K562 (cell line): Measurements from ENCODE around the gene SPANXN2. TPM values are rescaled to one million over a fixed set of nuclear protein-coding genes. Genes with fewer than 3 reads are reported as not detected.

Experiments
- ATAC-seq: fragments of 200-7000 bp; cut with Tn5 transposase; 3 replicates; pipeline ENCODE4 v1.9.1; 2020; ENCODE audit warnings: moderate library complexity
- BruUV-seq: library from RNA; stranded (reverse); fragments of 400-500 nt; replicated peaks from 2 replicates; lab custom pipeline; 2021; lab: Mats Ljungman, UMichigan
- CTCF ChIA-PET: fragments of 300-600 bp; formaldehyde crosslinking; extraction: SDS; loops from one replicate; lab custom pipeline; 2021; ENCODE audit warnings: low intra/inter-chr PET ratio; lab: Yijun Ruan, JAX
- POLR2A ChIA-PET: fragments of 300-600, 350-650 bp; sonication (Branson Sonifier 250); formaldehyde crosslinking; extraction: SDS; loops from one replicate; lab custom pipeline; 2021; ENCODE audit warnings: antibody characterized with exemption, inconsistent platforms; lab: Yijun Ruan, JAX
- DNase-seq, 4 experiments: peaks; one replicate each; pipeline versions ENCODE4 v3.0.0 to v3.0.0-alpha.2; 2011 to 2018; ENCODE audit warnings: low spot score in 3 of 4, mixed read lengths in 3 of 4; ENCODE audit errors: extremely low read depth in 1 of 4
- FAIRE-seq: peaks from 2 replicates; lab custom pipeline; 2011; peaks lifted over from hg19 to GRCh38; lab: Jason Lieb, UNC
- H2AFZ ChIP-seq: 2 replicates; pipeline ENCODE4 v1.6.0; 2011; ENCODE audit warnings: low read depth, low read length, control low read depth, inconsistent platforms
- H3K27ac ChIP-seq: fragments of 200-600 bp; 3 replicates; pipeline ENCODE4 v1.8.0; 2011; ENCODE audit warnings: low read depth, mild to moderate bottlenecking, control low read depth, inconsistent platforms, low read length, moderate library complexity, mixed read lengths; ENCODE audit errors: extremely low read depth
- H3K27me3 ChIP-seq, 2 experiments: fragments of 300-600 bp in 1 of 2; 2 replicates in 1 of 2; 3 replicates in 1 of 2; pipeline versions ENCODE4 v1.6.0 to v1.8.0; 2011; ENCODE audit warnings: inconsistent platforms in 2 of 2, low read length in 2 of 2, mild to moderate bottlenecking in 1 of 2, mixed read lengths in 1 of 2, moderate library complexity in 1 of 2; ENCODE audit not compliant: control insufficient read depth in 2 of 2, insufficient read depth in 2 of 2
- H3K36me3 ChIP-seq: fragments of 300-600 bp; 3 replicates; pipeline ENCODE4 v1.8.0; 2011; ENCODE audit warnings: mild to moderate bottlenecking, low read length, inconsistent platforms; ENCODE audit not compliant: control insufficient read depth, insufficient read depth
- H3K4me1 ChIP-seq, 2 experiments: fragments of 200-600 bp in 1 of 2; replicated peaks in 1 of 2; 2 replicates in 1 of 2; 3 replicates in 1 of 2; pipeline versions ENCODE4 v1.5.1 to v1.8.0; 2011; ENCODE audit warnings: inconsistent platforms in 2 of 2, low read length in 2 of 2, mild to moderate bottlenecking in 1 of 2, mixed read lengths in 1 of 2, moderate library complexity in 1 of 2; ENCODE audit not compliant: control insufficient read depth in 2 of 2, insufficient read depth in 2 of 2
- H3K4me2 ChIP-seq: 2 replicates; pipeline ENCODE4 v1.6.1; 2011; ENCODE audit warnings: low read length, control low read depth, inconsistent platforms, mixed read lengths; ENCODE audit not compliant: insufficient read depth
- H3K4me3 ChIP-seq: fragments of 200-600 bp; sonication (generic), shearing (Covaris generic); 2 replicates; pipeline ENCODE4 v1.5.1; 2016; ENCODE audit warnings: control low read depth, inconsistent platforms
- H3K79me2 ChIP-seq: fragments of 200-600 bp; 3 replicates; pipeline ENCODE4 v1.8.0; 2011; ENCODE audit warnings: low read length, inconsistent platforms; ENCODE audit not compliant: control insufficient read depth, insufficient read depth
- H3K9ac ChIP-seq, 2 experiments: 2 replicates each; pipeline versions ENCODE4 v1.6.0 to v1.6.1; 2011; ENCODE audit warnings: low read depth in 2 of 2, low read length in 2 of 2, control low read depth in 1 of 2, inconsistent platforms in 1 of 2, mild to moderate bottlenecking in 1 of 2, mixed read lengths in 1 of 2; ENCODE audit not compliant: insufficient read depth in 1 of 2
- H3K9me1 ChIP-seq: one replicate; pipeline ENCODE4 v1.6.0; 2011; ENCODE audit warnings: inconsistent platforms, mild to moderate bottlenecking, low read length, moderate library complexity; ENCODE audit not compliant: control insufficient read depth, insufficient read depth
- H3K9me3 ChIP-seq: replicated peaks from 2 replicates; pipeline ENCODE4 v1.5.1; 2011; ENCODE audit warnings: low read depth, low read length, inconsistent platforms; ENCODE audit not compliant: control insufficient read depth, insufficient read depth
- H4K20me1 ChIP-seq: replicated peaks from 2 replicates; pipeline ENCODE4 v1.6.1; 2011; ENCODE audit warnings: low read length, inconsistent platforms, mixed read lengths; ENCODE audit not compliant: control insufficient read depth, insufficient read depth
- DMBX1 ChIP-seq: fragments of 250-450 bp; sonication (Bioruptor Pico); IDR thresholded peaks from 2 replicates; pipeline ENCODE4 v1.8.0; 2022; ENCODE audit warnings: inconsistent platforms, mild to moderate bottlenecking, moderate library complexity, borderline replicate concordance
- FOS ChIP-seq: IDR thresholded peaks from 3 replicates; pipeline ENCODE4 v1.6.1; 2011; ENCODE audit not compliant: insufficient read length; ENCODE audit errors: extremely low read depth
- POLR2B ChIP-seq: fragments of 450-650 bp; IDR thresholded peaks from 2 replicates; pipeline ENCODE4 v1.6.1; 2018; ENCODE audit warnings: low read depth; ENCODE audit not compliant: partially characterized antibody
- TCFL5 ChIP-seq: fragments of 250-450 bp; sonication (Bioruptor Pico); conservative IDR thresholded peaks from 2 replicates; pipeline ENCODE4 v1.6.1; 2021; ENCODE audit warnings: mild to moderate bottlenecking, moderate library complexity, matching md5 sums
- ZKSCAN1 ChIP-seq: fragments of 150-350 bp; IDR thresholded peaks from 2 replicates; pipeline ENCODE4 v1.6.1; 2016; ENCODE audit warnings: low read depth, low read length
- ZNF384 ChIP-seq: IDR thresholded peaks from 2 replicates; pipeline ENCODE4 v1.6.1; 2012; ENCODE audit warnings: low read depth, low read length, improper control_type of control experiment
- ZNF561 ChIP-seq: fragments of 450-650 bp; formaldehyde crosslinking; conservative IDR thresholded peaks from 2 replicates; pipeline ENCODE4 v1.4.0; 2020; ENCODE audit warnings: mild to moderate bottlenecking, moderate library complexity
- ZNF764 ChIP-seq: fragments of 250-450 bp; sonication (Bioruptor Pico); IDR thresholded peaks from 2 replicates; pipeline ENCODE4 v1.4.0; 2020; ENCODE audit warnings: low read depth, mild to moderate bottlenecking, moderate library complexity
- WGBS: fragments of 100-300 bp; shearing (Covaris generic); methylation state at CpG from one replicate; pipeline ENCODE4 v1.1.6; 2016; ENCODE audit warnings: low coverage, mixed read lengths; ENCODE audit not compliant: insufficient coverage; ENCODE audit errors: missing lambda C conversion rate; 5-methylcytosine and 5-hydroxymethylcytosine counted together
- in situ Hi-C: fragments of 300-500 bp; cut with MboI; formaldehyde crosslinking; loops from 4 replicates; pipeline ENCODE4 v1.15.0; 2018; ENCODE audit warnings: inconsistent platforms, mixed read lengths
- intact Hi-C: fragments of 100-400 bp; cut with micrococcal nuclease; formaldehyde crosslinking; loops from 2 replicates; pipeline ENCODE4 v1.14.2; 2022
- polyA plus RNA-seq, 8 experiments: library from polyadenylated mRNA; depleted of rRNA in 4 of 8; stranded (reverse) in 5 of 8; unstranded in 3 of 8; fragments of >200 nt; fragmentation: Nextera tagmentation in 2 of 8; fragmentation: Illumina TruSeq in 1 of 8; extraction: Ambion mirVana in 2 of 8; extraction: Trizol in 1 of 8; gene quantifications; 2 replicates each; pipeline versions ENCODE4 v1.2.1 to v1.2.3, GENCODE V29; 2011 to 2014; ENCODE audit warnings: inconsistent platforms in 1 of 8, missing spikeins in 1 of 8
- total RNA-seq, 7 experiments: library from RNA; depleted of rRNA in 6 of 7; stranded (reverse); fragments of >200 nt in 6 of 7; fragmentation: Illumina TruSeq in 2 of 7; extraction: Trizol in 2 of 7; gene quantifications; 2 replicates each; pipeline versions ENCODE4 v1.2.1 to v1.2.3, GENCODE V29; 2011 to 2021; ENCODE audit warnings: low replicate concordance in 1 of 7
- TF ChIP-seq, protein P1 (sequence below): sonication (generic); formaldehyde crosslinking; IDR thresholded peaks from 2 replicates; pipeline ENCODE4 v1.8.0; 2022; ENCODE audit warnings: mild to moderate bottlenecking, missing genetic modification reagents, borderline replicate concordance
- TF ChIP-seq, protein P2 (sequence below): fragments of 250-450 bp; sonication (Bioruptor Pico); IDR thresholded peaks from 2 replicates; pipeline ENCODE4 v1.8.0; 2021; ENCODE audit warnings: moderate library complexity, mild to moderate bottlenecking, inconsistent platforms
- TF ChIP-seq, protein P3 (sequence below): fragments of 450-650 bp; IDR thresholded peaks from 2 replicates; pipeline ENCODE4 v1.6.1; 2018; ENCODE audit not compliant: partially characterized antibody

Gene SPANXN2
- total and polyA plus RNA-seq, 9 of the 15 experiments (the other 6 are each of a cell fraction or from before 2014, with no cell fraction given): not detected

DNA sequence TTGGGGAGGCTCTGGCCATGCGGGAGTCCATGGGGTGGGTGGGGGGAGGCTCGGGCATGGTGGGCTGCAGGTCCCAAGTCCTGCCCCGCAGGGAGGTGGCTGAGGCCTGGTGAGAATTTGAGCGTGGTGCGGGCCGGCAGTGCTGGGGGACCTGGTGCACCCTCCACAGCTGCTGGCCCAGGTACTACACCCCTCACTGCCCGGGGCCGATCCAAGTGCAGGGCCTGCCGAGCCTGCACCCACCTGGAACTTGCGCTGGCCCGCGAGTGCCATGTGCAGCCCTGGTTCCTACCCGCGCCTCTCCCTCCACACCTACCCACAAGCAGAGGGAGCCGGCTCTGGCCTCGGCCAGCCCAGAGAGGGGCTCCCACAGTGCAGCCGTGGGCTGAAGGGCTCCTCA is 5.7 kb upstream of the SPANXN2 start:
- DNase-seq: no peak
- Histone ChIP-seq H3K9me1 (no peaks in the 10 kb centered on the region), H3K79me2 (no peaks in the 10 kb centered on the region), H3K4me3 (no peak overlapping the region), H3K9me3 (no peaks in the 10 kb centered on the region), H3K4me1 (no peaks in the 10 kb centered on the region), H3K9ac (no peak overlapping the region), H3K27me3 (no peaks in the 10 kb centered on the region), H2AFZ (no peak overlapping the region), H4K20me1 (no peaks in the 10 kb centered on the region), H3K36me3 (no peaks in the 10 kb centered on the region), H3K4me2 (no peak overlapping the region), H3K27ac (no peak overlapping the region)
- TF ChIP-seq ZKSCAN1 (no peak), FOS (no peak), DMBX1 (CRISPR knock-in tag) (no peak), ZNF561 (CRISPR knock-in tag) (no peak), TCFL5 (CRISPR knock-in tag) (no peak), POLR2B (no peak), ZNF384 (no peak), ZNF764 (CRISPR knock-in tag) (no peak)
- TF ChIP-seq, protein P1, sequence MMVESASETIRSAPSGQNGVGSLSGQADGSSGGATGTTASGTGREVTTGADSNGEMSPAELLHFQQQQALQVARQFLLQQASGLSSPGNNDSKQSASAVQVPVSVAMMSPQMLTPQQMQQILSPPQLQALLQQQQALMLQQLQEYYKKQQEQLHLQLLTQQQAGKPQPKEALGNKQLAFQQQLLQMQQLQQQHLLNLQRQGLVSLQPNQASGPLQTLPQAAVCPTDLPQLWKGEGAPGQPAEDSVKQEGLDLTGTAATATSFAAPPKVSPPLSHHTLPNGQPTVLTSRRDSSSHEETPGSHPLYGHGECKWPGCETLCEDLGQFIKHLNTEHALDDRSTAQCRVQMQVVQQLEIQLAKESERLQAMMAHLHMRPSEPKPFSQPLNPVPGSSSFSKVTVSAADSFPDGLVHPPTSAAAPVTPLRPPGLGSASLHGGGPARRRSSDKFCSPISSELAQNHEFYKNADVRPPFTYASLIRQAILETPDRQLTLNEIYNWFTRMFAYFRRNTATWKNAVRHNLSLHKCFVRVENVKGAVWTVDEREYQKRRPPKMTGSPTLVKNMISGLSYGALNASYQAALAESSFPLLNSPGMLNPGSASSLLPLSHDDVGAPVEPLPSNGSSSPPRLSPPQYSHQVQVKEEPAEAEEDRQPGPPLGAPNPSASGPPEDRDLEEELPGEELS (CRISPR knock-in tag): no peak
- TF ChIP-seq, protein P2, sequence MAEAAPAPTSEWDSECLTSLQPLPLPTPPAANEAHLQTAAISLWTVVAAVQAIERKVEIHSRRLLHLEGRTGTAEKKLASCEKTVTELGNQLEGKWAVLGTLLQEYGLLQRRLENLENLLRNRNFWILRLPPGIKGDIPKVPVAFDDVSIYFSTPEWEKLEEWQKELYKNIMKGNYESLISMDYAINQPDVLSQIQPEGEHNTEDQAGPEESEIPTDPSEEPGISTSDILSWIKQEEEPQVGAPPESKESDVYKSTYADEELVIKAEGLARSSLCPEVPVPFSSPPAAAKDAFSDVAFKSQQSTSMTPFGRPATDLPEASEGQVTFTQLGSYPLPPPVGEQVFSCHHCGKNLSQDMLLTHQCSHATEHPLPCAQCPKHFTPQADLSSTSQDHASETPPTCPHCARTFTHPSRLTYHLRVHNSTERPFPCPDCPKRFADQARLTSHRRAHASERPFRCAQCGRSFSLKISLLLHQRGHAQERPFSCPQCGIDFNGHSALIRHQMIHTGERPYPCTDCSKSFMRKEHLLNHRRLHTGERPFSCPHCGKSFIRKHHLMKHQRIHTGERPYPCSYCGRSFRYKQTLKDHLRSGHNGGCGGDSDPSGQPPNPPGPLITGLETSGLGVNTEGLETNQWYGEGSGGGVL (CRISPR knock-in tag): no peak
- TF ChIP-seq, protein P3, sequence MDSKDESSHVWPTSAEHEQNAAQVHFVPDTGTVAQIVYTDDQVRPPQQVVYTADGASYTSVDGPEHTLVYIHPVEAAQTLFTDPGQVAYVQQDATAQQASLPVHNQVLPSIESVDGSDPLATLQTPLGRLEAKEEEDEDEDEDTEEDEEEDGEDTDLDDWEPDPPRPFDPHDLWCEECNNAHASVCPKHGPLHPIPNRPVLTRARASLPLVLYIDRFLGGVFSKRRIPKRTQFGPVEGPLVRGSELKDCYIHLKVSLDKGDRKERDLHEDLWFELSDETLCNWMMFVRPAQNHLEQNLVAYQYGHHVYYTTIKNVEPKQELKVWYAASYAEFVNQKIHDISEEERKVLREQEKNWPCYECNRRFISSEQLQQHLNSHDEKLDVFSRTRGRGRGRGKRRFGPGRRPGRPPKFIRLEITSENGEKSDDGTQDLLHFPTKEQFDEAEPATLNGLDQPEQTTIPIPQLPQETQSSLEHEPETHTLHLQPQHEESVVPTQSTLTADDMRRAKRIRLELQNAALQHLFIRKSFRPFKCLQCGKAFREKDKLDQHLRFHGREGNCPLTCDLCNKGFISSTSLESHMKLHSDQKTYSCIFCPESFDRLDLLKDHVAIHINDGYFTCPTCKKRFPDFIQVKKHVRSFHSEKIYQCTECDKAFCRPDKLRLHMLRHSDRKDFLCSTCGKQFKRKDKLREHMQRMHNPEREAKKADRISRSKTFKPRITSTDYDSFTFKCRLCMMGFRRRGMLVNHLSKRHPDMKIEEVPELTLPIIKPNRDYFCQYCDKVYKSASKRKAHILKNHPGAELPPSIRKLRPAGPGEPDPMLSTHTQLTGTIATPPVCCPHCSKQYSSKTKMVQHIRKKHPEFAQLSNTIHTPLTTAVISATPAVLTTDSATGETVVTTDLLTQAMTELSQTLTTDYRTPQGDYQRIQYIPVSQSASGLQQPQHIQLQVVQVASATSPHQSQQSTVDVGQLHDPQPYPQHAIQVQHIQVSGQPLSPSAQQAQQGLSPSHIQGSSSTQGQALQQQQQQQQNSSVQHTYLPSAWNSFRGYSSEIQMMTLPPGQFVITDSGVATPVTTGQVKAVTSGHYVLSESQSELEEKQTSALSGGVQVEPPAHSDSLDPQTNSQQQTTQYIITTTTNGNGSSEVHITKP: no peak
- intact Hi-C loops (no loop called here), in situ Hi-C loops (no loop called here)
- FAIRE-seq: no peak
- BruUV-seq: no TSS peak
- POLR2A ChIA-PET: no interaction called here
- CTCF ChIA-PET: no interaction called here
- no CpG with 5 or more reads among the region's 17 CpGs for WGBS
- ATAC-seq: no peak
